GM12878 (cell line): ENCODE results near the gene TOB1. TPM values are rescaled to one million over a fixed set of nuclear protein-coding genes. Genes with fewer than 3 reads are reported as not detected.

Source experiments
- ATAC-seq: fragments of 200-7000 bp; cut with Tn5 transposase; 3 replicates; pipeline ENCODE4 v1.9.1; 2020; ENCODE audit warnings: mild to moderate bottlenecking, moderate library complexity
- BruUV-seq: library from RNA; stranded (reverse); fragments of 400-500 nt; replicated peaks from 2 replicates; lab custom pipeline; 2021; lab: Mats Ljungman, UMichigan
- CTCF ChIA-PET: fragments of 300-600 bp; sonication (Branson Sonifier 250); formaldehyde crosslinking; extraction: SDS; loops from one replicate; lab custom pipeline; 2021; ENCODE audit warnings: inconsistent platforms; lab: Yijun Ruan, JAX
- POLR2A ChIA-PET: fragments of 350-600 bp; formaldehyde crosslinking; extraction: SDS; loops from one replicate; lab custom pipeline; 2021; ENCODE audit warnings: inconsistent platforms; lab: Charles Lee
- RAD21 ChIA-PET: fragments of 300-600 bp; sonication (Branson Sonifier 250); formaldehyde crosslinking; loops from one replicate; lab custom pipeline; 2023; ENCODE audit warnings: antibody characterized with exemption; ENCODE audit not compliant: unreplicated experiment; lab: Charles Lee
- SMC1A ChIA-PET: fragments of 300-600 bp; sonication (Branson Sonifier 250); formaldehyde crosslinking; loops from one replicate; lab custom pipeline; 2023; ENCODE audit not compliant: unreplicated experiment, uncharacterized antibody; lab: Charles Lee
- DNase-seq: peaks from one replicate; pipeline ENCODE4 v3.0.0-alpha.2; 2011; ENCODE audit warnings: low read depth, low spot score
- FAIRE-seq: peaks from 3 replicates; lab custom pipeline; 2011; peaks lifted over from hg19 to GRCh38; lab: Jason Lieb, UNC
- H2AFZ ChIP-seq: 2 replicates; pipeline ENCODE4 v1.6.0; 2011; ENCODE audit warnings: low read depth, low read length, control low read depth; ENCODE audit not compliant: control insufficient read depth
- H3K27ac ChIP-seq: 2 replicates; pipeline ENCODE4 v1.5.1; 2011; ENCODE audit warnings: control low read depth; ENCODE audit not compliant: control insufficient read depth, insufficient read depth
- H3K27me3 ChIP-seq, 2 experiments: replicated peaks in 1 of 2; 2 replicates each; pipeline versions ENCODE4 v1.6.0 to v1.6.1; 2011; ENCODE audit warnings: low read length in 1 of 2; ENCODE audit not compliant: control insufficient read depth in 2 of 2, insufficient read depth in 2 of 2
- H3K36me3 ChIP-seq, 2 experiments: 2 replicates each; pipeline ENCODE4 v1.5.1; 2011; ENCODE audit warnings: low read length in 1 of 2; ENCODE audit not compliant: control insufficient read depth in 2 of 2, insufficient read depth in 2 of 2
- H3K4me1 ChIP-seq: 2 replicates; pipeline ENCODE4 v1.6.1; 2011; ENCODE audit warnings: mild to moderate bottlenecking, low read length, moderate library complexity, mixed read lengths; ENCODE audit not compliant: control insufficient read depth, insufficient read depth
- H3K4me2 ChIP-seq: 2 replicates; pipeline ENCODE4 v1.6.0; 2011; ENCODE audit warnings: control low read depth; ENCODE audit not compliant: control insufficient read depth, insufficient read depth
- H3K4me3 ChIP-seq: fragments of 200-600 bp; sonication (generic); 2 replicates; pipeline ENCODE4 v1.5.1; 2016
- H3K79me2 ChIP-seq: 2 replicates; pipeline ENCODE4 v1.6.0; 2011; ENCODE audit warnings: low read length; ENCODE audit not compliant: control insufficient read depth, insufficient read depth
- H3K9ac ChIP-seq: 2 replicates; pipeline ENCODE4 v1.8.0; 2011; ENCODE audit warnings: low read length, control low read depth, mixed read lengths; ENCODE audit not compliant: control insufficient read depth, insufficient read depth
- H3K9me3 ChIP-seq: replicated peaks from 3 replicates; pipeline ENCODE4 v1.5.1; 2011; ENCODE audit warnings: mild to moderate bottlenecking, low read length; ENCODE audit not compliant: control insufficient read depth, insufficient read depth
- H4K20me1 ChIP-seq: 2 replicates; pipeline ENCODE4 v1.6.0; 2011; ENCODE audit not compliant: control insufficient read depth, insufficient read depth
- BCL11A ChIP-seq: IDR thresholded peaks from 2 replicates; pipeline ENCODE4 v1.6.1; 2011; ENCODE audit warnings: low read depth, low read length
- BMI1 ChIP-seq: fragments of 450-650 bp; IDR thresholded peaks from 2 replicates; pipeline ENCODE4 v1.6.1; 2016; ENCODE audit warnings: mild to moderate bottlenecking, moderate library complexity, borderline replicate concordance
- BRCA1 ChIP-seq: IDR thresholded peaks from 2 replicates; pipeline ENCODE4 v1.6.1; 2011; ENCODE audit warnings: low read depth, low read length, improper control_type of control experiment
- CHD2 ChIP-seq: IDR thresholded peaks from 2 replicates; pipeline ENCODE4 v1.6.1; 2011; ENCODE audit warnings: low read depth, low read length, improper control_type of control experiment, borderline replicate concordance
- EP300 ChIP-seq, 2 experiments: fragments of 150-350 bp in 1 of 2; IDR thresholded peaks; 2 replicates each; pipeline ENCODE4 v1.6.1; 2011 to 2012; ENCODE audit warnings: low read depth in 2 of 2, low read length in 2 of 2, borderline replicate concordance in 1 of 2, improper control_type of control experiment in 1 of 2, inconsistent platforms in 1 of 2; ENCODE audit not compliant: control insufficient read depth in 1 of 2
- FOXK2 ChIP-seq: fragments of 450-650 bp; IDR thresholded peaks from 2 replicates; pipeline ENCODE4 v1.6.1; 2017; ENCODE audit warnings: mild to moderate bottlenecking, moderate library complexity
- HDAC6 ChIP-seq: fragments of 200-600 bp; sonication (generic); IDR thresholded peaks from one replicate; pipeline ENCODE4 v1.8.0; 2017; ENCODE audit warnings: antibody characterized with exemption; ENCODE audit not compliant: unreplicated experiment
- JUNB ChIP-seq: IDR thresholded peaks from 2 replicates; pipeline ENCODE4 v1.6.1; 2016; ENCODE audit warnings: antibody characterized with exemption, mild to moderate bottlenecking
- LARP7 ChIP-seq: fragments of 450-650 bp; IDR thresholded peaks from 2 replicates; pipeline ENCODE4 v1.6.1; 2017; ENCODE audit warnings: mild to moderate bottlenecking
- NFYB ChIP-seq: IDR thresholded peaks from 2 replicates; pipeline ENCODE4 v1.6.1; 2011; ENCODE audit warnings: low read depth, mild to moderate bottlenecking, low read length, improper control_type of control experiment, moderate library complexity; ENCODE audit not compliant: insufficient read depth
- POLR2A ChIP-seq: IDR thresholded peaks from 2 replicates; pipeline ENCODE4 v1.6.1; 2011; ENCODE audit warnings: low read depth, mild to moderate bottlenecking, low read length
- RAD51 ChIP-seq: fragments of 450-650 bp; IDR thresholded peaks from 2 replicates; pipeline ENCODE4 v1.6.1; 2016; ENCODE audit warnings: moderate library complexity, mild to moderate bottlenecking, inconsistent platforms
- RCOR1 ChIP-seq: conservative IDR thresholded peaks from 2 replicates; pipeline ENCODE4 v1.6.1; 2012; ENCODE audit warnings: low read depth, low read length, improper control_type of control experiment
- SMARCA5 ChIP-seq: fragments of 450-650 bp; IDR thresholded peaks from 2 replicates; pipeline ENCODE4 v1.6.1; 2017; ENCODE audit warnings: mild to moderate bottlenecking
- SREBF2 ChIP-seq: IDR thresholded peaks from 2 replicates; pipeline ENCODE4 v1.6.1; 2012; ENCODE audit warnings: mild to moderate bottlenecking, low read length
- SUZ12 ChIP-seq: fragments of 200-600 bp; sonication (generic); IDR thresholded peaks from one replicate; pipeline ENCODE4 v1.6.1; 2018; ENCODE audit warnings: antibody characterized with exemption, mild to moderate bottlenecking; ENCODE audit not compliant: unreplicated experiment
- WGBS: methylation state at CpG from one replicate; pipeline ENCODE4 v1.1.6; 2016; ENCODE audit warnings: low lambda C conversion rate; ENCODE audit not compliant: insufficient replicate concordance, insufficient coverage; ENCODE audit errors: missing lambda C conversion rate; 5-methylcytosine and 5-hydroxymethylcytosine counted together
- in situ Hi-C: fragments of 300-500 bp; cut with MboI; formaldehyde crosslinking; loops from 9 replicates; pipeline ENCODE4 v1.14.3; 2018; ENCODE audit warnings: mixed read lengths
- intact Hi-C: fragments of 100-400 bp; cut with micrococcal nuclease; formaldehyde crosslinking; loops from one replicate; pipeline ENCODE4 v1.14.2; 2022; ENCODE audit not compliant: unreplicated experiment
- polyA plus RNA-seq, 11 experiments: library from polyadenylated mRNA; depleted of rRNA in 4 of 11; unstranded in 6 of 11; stranded (reverse) in 5 of 11; fragments of >200 nt; fragmentation: Nextera tagmentation in 4 of 11; fragmentation: Illumina TruSeq in 1 of 11; extraction: Ambion mirVana in 4 of 11; extraction: Trizol in 1 of 11; gene quantifications; 1 replicate in 1 of 11; 2 replicates in 10 of 11; pipeline versions ENCODE4 v1.2.1 to v1.2.3, GENCODE V29; 2011 to 2016; ENCODE audit warnings: inconsistent platforms in 2 of 11, missing spikeins in 2 of 11, low read depth in 1 of 11
- total RNA-seq, 4 experiments: library from RNA; depleted of rRNA in 3 of 4; stranded (reverse); fragments of >200 nt in 3 of 4; fragmentation: Illumina TruSeq in 1 of 4; extraction: Trizol in 1 of 4; gene quantifications; 2 replicates each; pipeline versions ENCODE4 v1.2.1 to v1.2.3, GENCODE V29; 2013 to 2021
- TF ChIP-seq, protein P1 (sequence below): fragments of 450-650 bp; conservative IDR thresholded peaks from 2 replicates; pipeline ENCODE4 v1.6.1; 2017; ENCODE audit warnings: mild to moderate bottlenecking, moderate library complexity
- TF ChIP-seq, protein P2 (sequence below): IDR thresholded peaks from 2 replicates; pipeline ENCODE4 v1.6.1; 2011; ENCODE audit warnings: borderline replicate concordance, low read depth, mild to moderate bottlenecking, moderate library complexity, low read length; ENCODE audit not compliant: insufficient read depth, poor library complexity, severe bottlenecking

TOB1 gene
- total and polyA plus RNA-seq, 10 of the 15 experiments (the other 5 are each of a cell fraction or from before 2014, with no cell fraction given): 5.0 to 32.4 (median 13.7) TPM

- TF ChIP-seq, protein P1, sequence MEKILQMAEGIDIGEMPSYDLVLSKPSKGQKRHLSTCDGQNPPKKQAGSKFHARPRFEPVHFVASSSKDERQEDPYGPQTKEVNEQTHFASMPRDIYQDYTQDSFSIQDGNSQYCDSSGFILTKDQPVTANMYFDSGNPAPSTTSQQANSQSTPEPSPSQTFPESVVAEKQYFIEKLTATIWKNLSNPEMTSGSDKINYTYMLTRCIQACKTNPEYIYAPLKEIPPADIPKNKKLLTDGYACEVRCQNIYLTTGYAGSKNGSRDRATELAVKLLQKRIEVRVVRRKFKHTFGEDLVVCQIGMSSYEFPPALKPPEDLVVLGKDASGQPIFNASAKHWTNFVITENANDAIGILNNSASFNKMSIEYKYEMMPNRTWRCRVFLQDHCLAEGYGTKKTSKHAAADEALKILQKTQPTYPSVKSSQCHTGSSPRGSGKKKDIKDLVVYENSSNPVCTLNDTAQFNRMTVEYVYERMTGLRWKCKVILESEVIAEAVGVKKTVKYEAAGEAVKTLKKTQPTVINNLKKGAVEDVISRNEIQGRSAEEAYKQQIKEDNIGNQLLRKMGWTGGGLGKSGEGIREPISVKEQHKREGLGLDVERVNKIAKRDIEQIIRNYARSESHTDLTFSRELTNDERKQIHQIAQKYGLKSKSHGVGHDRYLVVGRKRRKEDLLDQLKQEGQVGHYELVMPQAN: no peak
- TF ChIP-seq RCOR1 (no peak), BCL11A (no peak)
These were observed 26.1 kb upstream of the TOB1 start (continued) for GRCh38 chr17:50892101-50892776.

- ATAC-seq: no peak
- no peak overlapping the region for H3K4me2 ChIP-seq
These were observed 25.4 kb upstream of the TOB1 start for GRCh38 chr17:50891577-50891989.

More at GRCh38 chr17:50891577-50891989, 25.4 kb upstream of the TOB1 start:
- H3K36me3 ChIP-seq: no peaks in the 10 kb centered on the region
- no peak overlapping the region for H3K4me3 ChIP-seq
- H3K9me3 ChIP-seq: no peaks in the 10 kb centered on the region
- no peak overlapping the region for H3K9ac ChIP-seq
- no peaks in the 10 kb centered on the region for H3K27me3 ChIP-seq
- intact Hi-C loops: no loop called here
- H3K4me1 ChIP-seq: no peaks in the 10 kb centered on the region
- ChIA-PET RAD21 (interaction anchor here (0.7 kb wide), 1 partner anchor 1930 kb away, joined by 4 read pairs; no protein-coding TSS in a partner anchor), CTCF (interaction anchor here (0.6 kb wide), 1 partner anchor 799 kb away, joined by 3 read pairs; no protein-coding TSS in a partner anchor), POLR2A (interaction anchor here (0.7 kb wide), 1 partner anchor 39 kb away, joined by 3 read pairs; no protein-coding TSS in a partner anchor), SMC1A (no interaction called here)
- no peak overlapping the region for H3K27ac ChIP-seq
- TF ChIP-seq CHD2 (no peak), FOXK2 (no peak), BRCA1 (no peak), POLR2A (no peak), EP300 (IDR thresholded peaks at IDR 0.05; ENCODE audit: borderline replicate concordance in 1 of 2, control insufficient read depth in 1 of 2, low read depth in 2 of 2, low read length in 2 of 2) (no peak), LARP7 (no peak), HDAC6 (no peak), SUZ12 (no peak), SREBF2 (no peak), SMARCA5 (no peak), JUNB (no peak), NFYB (no peak), RAD51 (no peak), BMI1 (no peak)
- TF ChIP-seq, protein P2, sequence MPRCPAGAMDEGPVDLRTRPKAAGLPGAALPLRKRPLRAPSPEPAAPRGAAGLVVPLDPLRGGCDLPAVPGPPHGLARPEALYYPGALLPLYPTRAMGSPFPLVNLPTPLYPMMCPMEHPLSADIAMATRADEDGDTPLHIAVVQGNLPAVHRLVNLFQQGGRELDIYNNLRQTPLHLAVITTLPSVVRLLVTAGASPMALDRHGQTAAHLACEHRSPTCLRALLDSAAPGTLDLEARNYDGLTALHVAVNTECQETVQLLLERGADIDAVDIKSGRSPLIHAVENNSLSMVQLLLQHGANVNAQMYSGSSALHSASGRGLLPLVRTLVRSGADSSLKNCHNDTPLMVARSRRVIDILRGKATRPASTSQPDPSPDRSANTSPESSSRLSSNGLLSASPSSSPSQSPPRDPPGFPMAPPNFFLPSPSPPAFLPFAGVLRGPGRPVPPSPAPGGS: no peak
- H3K79me2 ChIP-seq: no peaks in the 10 kb centered on the region
- H2AFZ ChIP-seq: no peak overlapping the region
- H4K20me1 ChIP-seq: 0 out of 2 replicates have a peak, but pooled peaks cover 2% of the 10 kb centered on the region
- in situ Hi-C loops: no loop called here
- BruUV-seq: no TSS peak
- WGBS: 55% methylated on average over 4 of the region's 4 CpGs
- DNase-seq: no peak
- FAIRE-seq: no peak
